Measurements from ENCODE around the gene ATP2B3. TPM values are rescaled to one million over a fixed set of nuclear protein-coding genes. Genes with fewer than 3 reads are reported as not detected.

ATP2B3 gene
- total RNA-seq, 4 donors from 2014 or later: not detected

DNA sequence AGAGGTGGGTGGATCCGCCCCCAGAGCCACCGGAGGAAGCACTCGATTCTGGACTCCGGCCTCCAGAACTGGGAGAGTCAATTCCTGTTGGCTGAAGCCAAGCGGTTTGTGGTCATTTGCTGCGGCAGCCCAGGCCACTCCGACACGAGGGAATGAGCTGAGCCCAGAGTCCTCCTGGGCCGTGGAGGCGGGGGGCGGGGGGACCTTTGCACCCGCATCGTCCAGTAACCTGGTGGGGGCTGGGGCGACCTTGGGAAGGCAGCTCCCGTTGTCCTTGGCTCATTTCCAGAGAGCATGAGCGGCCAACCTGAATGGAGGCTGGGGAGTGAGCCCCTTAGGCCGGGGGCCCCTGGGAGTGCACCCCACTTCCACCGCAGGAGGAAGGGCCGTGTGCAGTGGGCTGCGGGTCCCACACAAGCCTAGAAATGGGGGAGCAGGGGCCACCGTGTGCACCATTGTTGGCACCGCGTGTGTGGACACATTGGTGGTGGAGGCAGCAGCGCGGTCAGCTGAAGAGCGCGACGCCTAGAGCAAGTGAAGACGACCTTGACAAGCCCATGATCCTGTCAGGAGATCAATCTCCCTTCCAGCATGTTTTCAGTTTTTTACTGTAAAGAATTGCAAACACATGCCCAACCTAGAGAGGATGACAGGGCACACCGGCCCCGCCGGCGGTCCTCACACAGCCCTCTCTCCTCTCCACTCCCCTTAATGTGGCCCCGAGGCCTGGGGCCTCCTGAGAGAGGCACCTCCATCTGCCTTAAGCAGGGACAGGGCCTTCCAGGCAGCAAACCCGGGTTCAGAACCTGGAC is 109.6 kb downstream of the ATP2B3 start:
- 86% methylated on average over 27 of the region's 35 CpGs for WGBS
- H3K4me1 ChIP-seq: no peaks in the 10 kb centered on the region
- TF ChIP-seq POLR2AphosphoS5 (IDR thresholded peaks at IDR 0.05) (no peak), POLR2A (IDR thresholded peaks at IDR 0.05) (no peak)
- TF ChIP-seq, protein P1, sequence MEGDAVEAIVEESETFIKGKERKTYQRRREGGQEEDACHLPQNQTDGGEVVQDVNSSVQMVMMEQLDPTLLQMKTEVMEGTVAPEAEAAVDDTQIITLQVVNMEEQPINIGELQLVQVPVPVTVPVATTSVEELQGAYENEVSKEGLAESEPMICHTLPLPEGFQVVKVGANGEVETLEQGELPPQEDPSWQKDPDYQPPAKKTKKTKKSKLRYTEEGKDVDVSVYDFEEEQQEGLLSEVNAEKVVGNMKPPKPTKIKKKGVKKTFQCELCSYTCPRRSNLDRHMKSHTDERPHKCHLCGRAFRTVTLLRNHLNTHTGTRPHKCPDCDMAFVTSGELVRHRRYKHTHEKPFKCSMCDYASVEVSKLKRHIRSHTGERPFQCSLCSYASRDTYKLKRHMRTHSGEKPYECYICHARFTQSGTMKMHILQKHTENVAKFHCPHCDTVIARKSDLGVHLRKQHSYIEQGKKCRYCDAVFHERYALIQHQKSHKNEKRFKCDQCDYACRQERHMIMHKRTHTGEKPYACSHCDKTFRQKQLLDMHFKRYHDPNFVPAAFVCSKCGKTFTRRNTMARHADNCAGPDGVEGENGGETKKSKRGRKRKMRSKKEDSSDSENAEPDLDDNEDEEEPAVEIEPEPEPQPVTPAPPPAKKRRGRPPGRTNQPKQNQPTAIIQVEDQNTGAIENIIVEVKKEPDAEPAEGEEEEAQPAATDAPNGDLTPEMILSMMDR (IDR thresholded peaks at IDR 0.05): no peak
- no peaks in the 10 kb centered on the region for H3K27me3 ChIP-seq
- no peak overlapping the region for H3K4me3 ChIP-seq
- no peaks in the 10 kb centered on the region for H3K36me3 ChIP-seq
- no peak overlapping the region for H3K27ac ChIP-seq
- no peaks in the 10 kb centered on the region for H3K9me3 ChIP-seq
- DNase-seq (ENCODE audit: low spot score in 2 of 2): no peak

DNA sequence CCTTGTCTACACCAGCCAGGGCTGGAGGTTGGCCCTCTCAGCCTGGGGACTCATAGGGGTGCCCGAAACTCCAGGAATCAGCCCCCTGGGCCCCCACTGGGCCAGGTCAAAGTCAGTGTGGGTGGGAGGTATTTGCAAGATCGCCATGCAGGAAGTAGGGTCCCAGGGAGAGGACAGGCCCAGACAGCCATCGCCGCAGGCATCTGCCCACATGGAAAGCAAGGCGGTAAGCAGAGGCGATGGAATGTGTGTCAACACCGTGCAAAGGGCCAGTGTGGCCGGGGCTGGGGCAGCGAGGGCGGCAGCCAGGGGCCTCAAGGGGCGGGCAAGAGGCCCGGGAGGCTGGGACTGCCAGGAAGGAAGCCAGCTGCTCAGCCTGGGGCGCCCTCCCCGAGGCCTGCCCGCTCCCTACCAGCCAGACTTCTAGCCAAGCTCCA is 110.3 kb downstream of the ATP2B3 start:
- TF ChIP-seq POLR2AphosphoS5 (IDR thresholded peaks at IDR 0.05) (no peak), EP300 (IDR thresholded peaks at IDR 0.05) (no peak), POLR2A (IDR thresholded peaks at IDR 0.05) (no peak)
- TF ChIP-seq, protein P1 (IDR thresholded peaks at IDR 0.05): no peak
- Histone ChIP-seq H3K36me3 (no peaks in the 10 kb centered on the region), H3K4me3 (no peak overlapping the region), H3K27ac (no peak overlapping the region), H3K4me1 (no peaks in the 10 kb centered on the region), H3K9me3 (no peaks in the 10 kb centered on the region), H3K27me3 (no peaks in the 10 kb centered on the region)
- no peak for DNase-seq (ENCODE audit: low spot score in 2 of 2)
- WGBS: 71% methylated on average over 11 of the region's 15 CpGs

DNA sequence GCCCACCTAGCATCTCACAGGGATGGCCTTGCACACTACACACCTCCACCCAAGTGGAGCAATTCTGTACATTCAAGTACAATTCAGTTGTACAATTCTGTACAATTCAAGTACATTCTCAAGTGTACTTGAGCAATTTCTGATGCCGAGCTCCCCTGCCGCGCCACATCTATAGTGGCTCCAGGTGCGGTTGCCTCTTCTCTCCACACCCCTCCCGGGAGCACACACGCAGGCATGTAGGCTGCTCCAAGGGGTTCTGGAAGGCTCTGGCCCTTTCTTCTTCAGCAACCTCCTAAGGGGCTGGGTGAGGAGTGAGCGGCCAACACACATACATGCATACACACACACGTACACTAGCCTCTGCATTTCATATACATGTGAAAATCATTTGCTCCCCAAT is 110.7 kb downstream of the ATP2B3 start:
- no peak overlapping the region for H3K4me3 ChIP-seq
- H3K4me1 ChIP-seq: no peaks in the 10 kb centered on the region
- H3K27me3 ChIP-seq: no peaks in the 10 kb centered on the region
- DNase-seq (ENCODE audit: low spot score in 2 of 2): peak in 1 of 2 donors; percentile 31
- 81% methylated on average over 8 of the region's 8 CpGs for WGBS
- no peaks in the 10 kb centered on the region for H3K9me3 ChIP-seq
- no peak for TF ChIP-seq POLR2A (IDR thresholded peaks at IDR 0.05)
- TF ChIP-seq EP300 (IDR thresholded peaks at IDR 0.05): no peak
- TF ChIP-seq, protein P1 (IDR thresholded peaks at IDR 0.05): no peak
- TF ChIP-seq POLR2AphosphoS5 (IDR thresholded peaks at IDR 0.05): no peak
- no peak overlapping the region for H3K27ac ChIP-seq
- H3K36me3 ChIP-seq: no peaks in the 10 kb centered on the region

DNA sequence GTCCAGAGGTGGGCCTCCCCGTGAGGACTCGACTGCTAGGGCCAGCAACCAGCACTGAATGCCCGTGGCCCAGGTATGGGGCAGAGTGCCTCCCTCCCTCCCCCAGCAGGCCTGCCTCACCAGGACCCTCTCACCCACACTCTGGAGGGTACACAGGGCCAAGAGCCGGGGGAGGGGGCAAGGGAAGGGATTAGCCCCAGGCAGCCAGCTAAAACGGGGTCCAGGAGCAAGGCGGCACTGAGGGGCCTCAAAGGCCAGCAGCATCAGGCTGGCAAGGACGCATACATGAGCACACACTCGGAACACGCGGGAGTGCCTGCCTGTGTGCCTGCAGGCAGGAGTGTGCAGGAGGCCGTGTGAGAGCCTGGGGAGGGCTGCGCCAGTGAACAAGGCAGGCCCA is 111.2 kb downstream of the ATP2B3 start:
- Histone ChIP-seq H3K27ac (no peak overlapping the region), H3K27me3 (no peaks in the 10 kb centered on the region), H3K4me3 (no peak overlapping the region), H3K9me3 (no peaks in the 10 kb centered on the region), H3K4me1 (no peaks in the 10 kb centered on the region), H3K36me3 (no peaks in the 10 kb centered on the region)
- TF ChIP-seq POLR2A (IDR thresholded peaks at IDR 0.05) (no peak), POLR2AphosphoS5 (IDR thresholded peaks at IDR 0.05) (no peak)
- WGBS: 81% methylated on average over 4 of the region's 12 CpGs
- peak in 1 of 2 donors; percentile 32 for DNase-seq (ENCODE audit: low spot score in 2 of 2)

DNA sequence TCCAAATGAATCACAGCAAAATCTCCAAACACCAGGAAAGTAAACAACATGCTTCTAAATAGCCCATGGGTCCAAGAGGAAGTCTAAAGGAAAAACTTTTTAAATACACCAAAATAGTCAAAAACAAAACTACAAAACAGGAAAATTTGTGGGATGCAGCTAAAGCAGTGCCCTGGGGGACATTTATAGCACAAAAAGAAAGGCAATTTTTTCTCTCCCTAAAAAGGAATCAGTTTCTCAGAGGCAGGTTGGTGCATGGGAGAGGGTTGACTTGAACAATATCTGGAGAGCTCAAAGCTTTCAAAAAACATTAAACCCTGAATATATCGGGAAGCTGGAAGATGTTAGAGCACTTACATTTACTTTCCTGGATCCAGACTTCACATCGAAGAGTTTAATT is 113.9 kb downstream of the ATP2B3 start:
- Histone ChIP-seq H3K4me1 (no peaks in the 10 kb centered on the region), H3K36me3 (no peaks in the 10 kb centered on the region), H3K27me3 (no peaks in the 10 kb centered on the region), H3K4me3 (no peak overlapping the region), H3K27ac (no peak overlapping the region), H3K9me3 (no peaks in the 10 kb centered on the region)
- DNase-seq (ENCODE audit: low spot score in 2 of 2): no peak
- TF ChIP-seq EP300 (IDR thresholded peaks at IDR 0.05): no peak
- TF ChIP-seq POLR2A (IDR thresholded peaks at IDR 0.05): no peak
- no peak for TF ChIP-seq POLR2AphosphoS5 (IDR thresholded peaks at IDR 0.05)
- TF ChIP-seq, protein P1 (IDR thresholded peaks at IDR 0.05): no peak
- 91% methylated on average over 2 of the region's 2 CpGs for WGBS

All from suprapubic skin (tissue), 4 donors.